ENCODE results near the gene SLC43A2. TPM values are rescaled to one million over a fixed set of nuclear protein-coding genes. Genes with fewer than 3 reads are reported as not detected.
A peak's percentile ranks its signal among the peaks of the same experiment; 100 is the strongest.

Gene SLC43A2
- total and polyA plus RNA-seq, 7 experiments from 2014 or later, result 0.44 to 112 (median 6.7) TPM

DNA sequence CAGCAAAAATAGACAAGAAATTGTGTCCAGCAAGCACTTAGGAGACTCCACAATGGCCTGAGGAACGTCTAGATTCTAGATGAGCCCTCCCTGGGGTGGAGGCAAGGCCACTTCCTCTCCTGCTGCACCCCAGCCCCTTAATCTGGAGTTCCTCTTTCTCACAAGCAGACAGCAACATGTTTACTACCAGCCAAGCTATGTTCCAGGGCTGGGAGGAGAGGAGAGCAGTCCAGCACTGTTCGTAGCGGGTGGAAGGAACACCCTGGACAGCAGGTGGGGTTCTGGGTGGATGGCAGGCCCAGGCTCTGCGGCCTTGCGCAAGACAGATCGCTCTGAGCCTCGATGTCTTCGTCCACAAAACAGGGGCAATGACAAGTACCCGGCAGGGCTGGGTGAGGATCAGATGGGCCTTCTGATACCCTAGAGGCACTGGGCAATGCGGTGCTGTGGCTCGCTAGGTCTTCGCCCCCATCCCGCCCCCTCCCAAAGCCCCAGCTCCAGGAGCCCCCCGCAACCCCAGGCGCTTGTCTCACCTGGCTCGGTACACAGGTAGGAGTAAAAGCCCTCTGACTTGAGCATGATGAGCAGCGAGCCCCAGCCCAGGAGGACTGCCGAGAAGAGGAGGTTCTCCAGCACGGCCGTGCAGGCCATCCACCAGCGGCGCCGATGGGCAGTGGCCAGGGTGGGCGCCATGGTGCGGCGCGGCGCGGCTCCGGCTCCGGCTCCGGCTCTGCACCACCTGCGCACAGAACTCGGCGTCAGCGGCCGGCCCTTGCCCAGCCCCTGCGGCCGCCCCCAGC, 1.3 kb downstream of the SLC43A2 start:
- DNase-seq (peak in 2 of 9 donors; percentile 23 to 36), ATAC-seq (no peak)
- Mint-ChIP-seq H3K27me3 (peaks cover 0 to 59% (median 0%) of the 10 kb centered on the region in 5 donors), H3K4me1 (peaks cover 17 to 26% (median 22%) of the 10 kb centered on the region in 7 donors), H3K9me3 (peaks cover 0 to 2% (median 0%) of the 10 kb centered on the region in 11 donors), H3K4me3 (peak overlapping the region; percentile 69 to 95 (median 88)), H3K27ac (peak overlapping the region in 8 of 9 donors; percentile 38 to 84 (median 70)), H3K36me3 (no peaks in the 10 kb centered on the region)
- Histone ChIP-seq H3K9me3 (ENCODE audit: control insufficient read depth in 2 of 3, low read length in 3 of 3) (no peaks in the 10 kb centered on the region), H3K27ac (ENCODE audit: low read depth, low read length) (peak overlapping the region; percentile 74), H3K27me3 (ENCODE audit: control insufficient read depth in 2 of 2, insufficient read depth in 2 of 2, low read length in 2 of 2) (no peaks in the 10 kb centered on the region), H3K4me1 (ENCODE audit: control insufficient read depth in 2 of 2, insufficient read depth in 2 of 2, low read length in 2 of 2) (peaks cover 5 to 20% of the 10 kb centered on the region in 2 donors), H3K36me3 (ENCODE audit: control insufficient read depth in 2 of 3, insufficient read depth in 3 of 3, low read length in 3 of 3) (no peaks in the 10 kb centered on the region), H3K4me3 (ENCODE audit: low read length) (peak overlapping the region; percentile 83)
- intact Hi-C loops (cut with micrococcal nuclease), result no loop called here
- CTCF ChIA-PET, result interaction anchor here (1.2 to 1.5 kb wide), 2 partner anchors 22 to 262 kb away, joined by 3 to 5 read pairs; no protein-coding TSS in a partner anchor
- POLR2A ChIA-PET, result interaction anchor here (0.7 to 3.9 kb wide), 5 partner anchors 21 to 585 kb away, joined by 3 to 27 read pairs (median 8); partner anchors contain the start of genes INPP5K, PITPNA and RILP

DNA sequence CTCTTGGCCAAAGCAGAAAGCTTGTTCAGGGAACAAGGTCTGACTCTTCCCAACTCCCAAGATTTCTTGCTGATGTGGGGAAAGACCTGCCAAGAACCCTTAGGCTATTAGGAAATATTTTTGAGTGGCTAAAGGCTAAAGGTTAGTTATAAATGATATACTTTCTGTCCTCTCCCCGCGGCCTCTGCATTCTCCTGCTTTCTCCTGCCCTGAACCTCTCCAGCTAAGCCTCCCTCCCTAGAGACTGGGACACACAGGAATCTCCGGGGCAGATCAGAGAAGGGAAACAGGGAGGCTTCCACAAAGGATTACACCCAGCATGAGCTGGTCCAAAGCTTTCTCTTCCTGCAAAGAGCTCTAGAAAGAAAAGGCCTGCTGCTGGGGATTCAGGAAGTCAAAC, 2.3 kb downstream of the SLC43A2 start:
- no peaks in the 10 kb centered on the region for H3K9me3 ChIP-seq (ENCODE audit: control insufficient read depth in 2 of 3, low read length in 3 of 3)
- Mint-ChIP-seq H3K36me3 (no peaks in the 10 kb centered on the region), H3K27ac (peak overlapping the region in 5 of 9 donors; percentile 30 to 67 (median 52)), H3K9me3 (peaks cover 0 to 2% (median 0%) of the 10 kb centered on the region in 11 donors), H3K4me1 (peaks cover 17 to 26% (median 22%) of the 10 kb centered on the region in 7 donors), H3K4me3 (peak overlapping the region in 9 of 10 donors; percentile 54 to 95 (median 88)), H3K27me3 (peaks cover 0 to 52% (median 0%) of the 10 kb centered on the region in 5 donors)
- ChIA-PET POLR2A (interaction anchor here (0.6 to 0.7 kb wide), 2 partner anchors 27 to 260 kb away, joined by 3 read pairs; no protein-coding TSS in a partner anchor), CTCF (interaction anchor here (0.9 to 1.2 kb wide), 2 partner anchors 93 to 261 kb away, joined by 3 to 5 read pairs; no protein-coding TSS in a partner anchor)
- H3K27me3 ChIP-seq (ENCODE audit: control insufficient read depth in 2 of 2, insufficient read depth in 2 of 2, low read length in 2 of 2), result no peaks in the 10 kb centered on the region
- H3K4me1 ChIP-seq (ENCODE audit: control insufficient read depth in 2 of 2, insufficient read depth in 2 of 2, low read length in 2 of 2), result peaks cover 5 to 20% of the 10 kb centered on the region in 2 donors
- DNase-seq (no peak), ATAC-seq (no peak)
- no peak overlapping the region for H3K27ac ChIP-seq (ENCODE audit: low read depth, low read length)
- intact Hi-C loops (cut with micrococcal nuclease), result no loop called here
- no peak overlapping the region for H3K4me3 ChIP-seq (ENCODE audit: low read length)
- no peaks in the 10 kb centered on the region for H3K36me3 ChIP-seq (ENCODE audit: control insufficient read depth in 2 of 3, insufficient read depth in 3 of 3, low read length in 3 of 3)

DNA sequence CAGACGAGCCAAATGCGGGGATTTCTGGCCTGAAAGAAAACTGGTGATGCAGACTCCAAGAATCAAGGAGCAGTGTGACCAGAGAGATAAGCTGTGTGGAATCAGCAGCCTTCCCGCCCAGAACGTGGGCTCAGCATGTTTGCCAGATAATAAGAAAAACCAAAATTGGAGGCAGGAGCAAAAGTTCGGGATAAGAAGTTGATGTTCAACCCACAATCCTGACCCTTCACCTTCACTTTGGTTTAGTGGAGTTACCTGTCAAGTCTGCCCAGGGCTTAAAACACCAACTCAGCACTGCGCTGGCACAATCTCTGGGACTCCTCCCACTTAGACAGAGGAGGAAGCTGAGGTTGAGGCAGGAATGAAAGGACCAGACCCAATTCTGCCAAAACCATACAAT, 3.1 kb downstream of the SLC43A2 start:
- no peak for ATAC-seq
- H3K36me3 ChIP-seq (ENCODE audit: control insufficient read depth in 2 of 3, insufficient read depth in 3 of 3, low read length in 3 of 3), result no peaks in the 10 kb centered on the region
- no peaks in the 10 kb centered on the region for H3K36me3 Mint-ChIP-seq
- H3K4me1 ChIP-seq (ENCODE audit: control insufficient read depth in 2 of 2, insufficient read depth in 2 of 2, low read length in 2 of 2), result peaks cover 5 to 20% of the 10 kb centered on the region in 2 donors
- DNase-seq, result no peak
- H3K27ac Mint-ChIP-seq, result peak overlapping the region in 2 of 9 donors; percentile 26 to 72
- intact Hi-C loops (cut with micrococcal nuclease), result no loop called here
- H3K9me3 Mint-ChIP-seq, result peaks cover 0 to 2% (median 0%) of the 10 kb centered on the region in 11 donors
- no peaks in the 10 kb centered on the region for H3K9me3 ChIP-seq (ENCODE audit: control insufficient read depth in 2 of 3, low read length in 3 of 3)
- H3K27me3 Mint-ChIP-seq, result peaks cover 0 to 45% (median 0%) of the 10 kb centered on the region in 5 donors
- H3K4me3 Mint-ChIP-seq, result peak overlapping the region in 2 of 10 donors; percentile 8 to 72
- no peak overlapping the region for H3K27ac ChIP-seq (ENCODE audit: low read depth, low read length)
- no peak overlapping the region for H3K4me3 ChIP-seq (ENCODE audit: low read length)
- ChIA-PET POLR2A (no interaction called here), CTCF (interaction anchor here (0.9 kb wide), 1 partner anchor 92 kb away, joined by 3 read pairs; no protein-coding TSS in a partner anchor)
- peaks cover 17 to 26% (median 22%) of the 10 kb centered on the region in 7 donors for H3K4me1 Mint-ChIP-seq
- no peaks in the 10 kb centered on the region for H3K27me3 ChIP-seq (ENCODE audit: control insufficient read depth in 2 of 2, insufficient read depth in 2 of 2, low read length in 2 of 2)

DNA sequence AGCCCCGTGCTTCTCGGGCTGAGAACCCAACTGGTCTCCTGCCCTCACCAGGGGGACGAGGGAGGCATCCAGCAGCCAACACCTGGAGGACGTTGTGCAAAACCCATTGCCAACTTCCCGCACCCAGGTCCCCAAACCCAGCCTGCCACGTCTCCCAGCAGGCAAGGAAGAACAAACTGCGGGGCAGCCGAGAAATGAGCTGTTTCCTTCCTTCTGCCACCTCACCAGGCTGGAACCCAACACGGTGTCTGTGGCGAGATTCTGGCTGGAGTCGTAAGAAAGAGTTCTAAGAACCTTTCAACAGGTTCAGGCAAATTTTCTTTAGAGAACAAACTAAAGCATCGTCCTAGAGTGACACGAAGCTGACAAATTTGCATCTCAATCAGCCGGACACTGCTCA, 3.6 kb downstream of the SLC43A2 start:
- no peak for DNase-seq
- intact Hi-C loops (cut with micrococcal nuclease), result no loop called here
- Mint-ChIP-seq H3K9me3 (no peaks in the 10 kb centered on the region), H3K4me3 (no peak overlapping the region), H3K36me3 (no peaks in the 10 kb centered on the region), H3K4me1 (peaks cover 13 to 24% (median 19%) of the 10 kb centered on the region in 7 donors), H3K27me3 (peaks cover 0 to 40% (median 0%) of the 10 kb centered on the region in 5 donors), H3K27ac (no peak overlapping the region)
- Histone ChIP-seq H3K27me3 (ENCODE audit: control insufficient read depth in 2 of 2, insufficient read depth in 2 of 2, low read length in 2 of 2) (no peaks in the 10 kb centered on the region), H3K36me3 (ENCODE audit: control insufficient read depth in 2 of 3, insufficient read depth in 3 of 3, low read length in 3 of 3) (no peaks in the 10 kb centered on the region), H3K9me3 (ENCODE audit: control insufficient read depth in 2 of 3, low read length in 3 of 3) (no peaks in the 10 kb centered on the region), H3K27ac (ENCODE audit: low read depth, low read length) (no peak overlapping the region), H3K4me1 (ENCODE audit: control insufficient read depth in 2 of 2, insufficient read depth in 2 of 2, low read length in 2 of 2) (peaks cover 5 to 18% of the 10 kb centered on the region in 2 donors), H3K4me3 (ENCODE audit: low read length) (no peak overlapping the region)
- CTCF ChIA-PET, result interaction anchor here (0.7 kb wide), 1 partner anchor 62 kb away, joined by 3 read pairs; no protein-coding TSS in a partner anchor
- POLR2A ChIA-PET, result no interaction called here
- ATAC-seq, result no peak

DNA sequence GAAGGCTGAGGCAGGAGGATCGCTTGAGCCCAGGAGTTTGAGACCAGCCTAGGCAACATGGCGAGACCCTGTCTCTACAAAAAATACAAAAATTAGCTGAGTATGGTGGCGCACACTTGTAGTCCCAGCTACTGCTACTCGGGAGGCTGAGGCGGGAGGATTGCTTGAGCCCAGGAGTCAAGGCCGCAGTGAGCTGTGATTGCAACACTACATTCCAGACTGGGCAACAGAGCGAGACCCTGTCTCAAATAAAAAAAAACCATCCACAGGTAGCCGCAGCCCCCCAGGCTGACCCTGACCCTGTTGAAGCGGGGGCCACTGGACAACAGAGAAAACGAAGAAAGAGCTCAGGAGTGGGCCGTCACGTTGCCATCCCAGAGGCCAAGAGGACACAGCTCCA, 4.0 kb downstream of the SLC43A2 start:
- DNase-seq, result no peak
- H3K27ac ChIP-seq (ENCODE audit: low read depth, low read length), result no peak overlapping the region
- no peak overlapping the region for H3K4me3 ChIP-seq (ENCODE audit: low read length)
- H3K4me1 ChIP-seq (ENCODE audit: control insufficient read depth in 2 of 2, insufficient read depth in 2 of 2, low read length in 2 of 2), result peaks cover 3 to 14% of the 10 kb centered on the region in 2 donors
- intact Hi-C loops (cut with micrococcal nuclease), result no loop called here
- no peak for ATAC-seq
- ChIA-PET POLR2A (no interaction called here), CTCF (interaction anchor here (0.7 kb wide), 1 partner anchor 61 kb away, joined by 3 read pairs; no protein-coding TSS in a partner anchor)
- H3K27me3 ChIP-seq (ENCODE audit: control insufficient read depth in 2 of 2, insufficient read depth in 2 of 2, low read length in 2 of 2), result no peaks in the 10 kb centered on the region
- Mint-ChIP-seq H3K4me3 (no peak overlapping the region), H3K27ac (no peak overlapping the region), H3K4me1 (peaks cover 12 to 21% (median 17%) of the 10 kb centered on the region in 7 donors), H3K9me3 (no peaks in the 10 kb centered on the region), H3K27me3 (peaks cover 0 to 36% (median 0%) of the 10 kb centered on the region in 5 donors), H3K36me3 (no peaks in the 10 kb centered on the region)
- H3K36me3 ChIP-seq (ENCODE audit: control insufficient read depth in 2 of 3, insufficient read depth in 3 of 3, low read length in 3 of 3), result no peaks in the 10 kb centered on the region
- H3K9me3 ChIP-seq (ENCODE audit: control insufficient read depth in 2 of 3, low read length in 3 of 3), result no peaks in the 10 kb centered on the region

DNA sequence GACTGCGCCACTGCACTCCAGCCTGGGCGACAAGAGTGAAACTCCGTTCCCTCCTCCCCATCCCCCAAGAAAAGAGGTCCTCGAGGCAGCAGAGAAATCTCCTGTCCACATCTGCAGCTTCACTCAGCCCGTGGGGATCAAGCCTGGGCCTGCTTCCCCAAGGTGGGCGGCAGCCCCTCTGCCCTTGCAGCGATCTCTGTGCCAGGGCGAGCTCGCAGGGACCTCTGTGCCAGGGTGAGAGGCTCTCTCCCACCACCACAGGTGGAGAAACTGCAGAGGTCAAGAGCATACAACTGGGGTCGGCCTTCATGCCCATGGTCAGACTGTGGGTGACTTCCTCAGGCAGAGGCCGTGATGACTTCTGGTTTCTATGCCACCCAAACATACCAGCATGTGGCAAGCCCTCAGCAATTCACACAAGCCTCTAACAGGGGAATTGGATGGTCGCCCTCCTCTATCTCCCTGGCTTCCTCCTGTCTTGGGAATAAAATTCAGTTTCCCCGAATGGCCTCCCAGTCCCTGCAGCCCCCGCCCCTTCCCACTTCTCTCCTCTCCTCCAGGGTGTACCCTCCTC, 5.5 kb downstream of the SLC43A2 start:
- no peaks in the 10 kb centered on the region for H3K9me3 Mint-ChIP-seq
- ATAC-seq, result no peak
- no peak overlapping the region for H3K4me3 ChIP-seq (ENCODE audit: low read length)
- no peak overlapping the region for H3K4me3 Mint-ChIP-seq
- peaks cover 0 to 9% of the 10 kb centered on the region in 2 donors for H3K4me1 ChIP-seq (ENCODE audit: control insufficient read depth in 2 of 2, insufficient read depth in 2 of 2, low read length in 2 of 2)
- H3K9me3 ChIP-seq (ENCODE audit: control insufficient read depth in 2 of 3, low read length in 3 of 3), result no peaks in the 10 kb centered on the region
- peaks cover 0 to 32% (median 0%) of the 10 kb centered on the region in 5 donors for H3K27me3 Mint-ChIP-seq
- CTCF ChIA-PET, result no interaction called here
- H3K36me3 ChIP-seq (ENCODE audit: control insufficient read depth in 2 of 3, insufficient read depth in 3 of 3, low read length in 3 of 3), result no peaks in the 10 kb centered on the region
- POLR2A ChIA-PET, result no interaction called here
- H3K4me1 Mint-ChIP-seq, result peaks cover 12 to 18% (median 13%) of the 10 kb centered on the region in 7 donors
- no peaks in the 10 kb centered on the region for H3K27me3 ChIP-seq (ENCODE audit: control insufficient read depth in 2 of 2, insufficient read depth in 2 of 2, low read length in 2 of 2)
- H3K36me3 Mint-ChIP-seq, result no peaks in the 10 kb centered on the region
- no peak for DNase-seq
- H3K27ac ChIP-seq (ENCODE audit: low read depth, low read length), result no peak overlapping the region
- intact Hi-C loops (cut with micrococcal nuclease), result no loop called here
- H3K27ac Mint-ChIP-seq, result no peak overlapping the region
